DOHH2 (cell line): Measurements from ENCODE around the gene HNRNPAB.
A peak's percentile ranks its signal among the peaks of the same experiment; 100 is the strongest.

ENCODE experiments used
- H3F3A ChIP-seq: fragments of 200-600 bp; sonication (generic), shearing (Covaris generic); 2 replicates; pipeline ENCODE4 v1.6.0; 2016; ENCODE audit warnings: antibody characterized with exemption, mild to moderate bottlenecking; ENCODE audit not compliant: control insufficient read depth, insufficient read depth
- H3K27ac ChIP-seq: fragments of 200-600 bp; sonication (generic); 2 replicates; pipeline ENCODE4 v1.5.1; 2014; ENCODE audit warnings: low read depth, mild to moderate bottlenecking, low read length, moderate library complexity
- H3K27me3 ChIP-seq: fragments of 200-600 bp; sonication (generic); 2 replicates; pipeline ENCODE4 v1.6.1; 2014; ENCODE audit warnings: mild to moderate bottlenecking, low read length, mixed read lengths; ENCODE audit not compliant: control insufficient read depth
- H3K36me3 ChIP-seq: fragments of 200-600 bp; sonication (generic); 2 replicates; pipeline ENCODE4 v1.6.1; 2014; ENCODE audit warnings: mild to moderate bottlenecking, low read length, moderate library complexity, mixed read lengths; ENCODE audit not compliant: control insufficient read depth
- H3K4me1 ChIP-seq: fragments of 200-600 bp; sonication (generic); 2 replicates; pipeline ENCODE4 v1.6.1; 2014; ENCODE audit warnings: mild to moderate bottlenecking, low read length, mixed read lengths; ENCODE audit not compliant: control insufficient read depth
- H3K4me2 ChIP-seq: fragments of 200-600 bp; sonication (generic); 2 replicates; pipeline ENCODE4 v1.6.0; 2014; ENCODE audit warnings: mild to moderate bottlenecking, low read length, moderate library complexity
- H3K4me3 ChIP-seq: fragments of 200-600 bp; sonication (generic); 2 replicates; pipeline ENCODE4 v1.5.1; 2014; ENCODE audit warnings: mild to moderate bottlenecking, low read length, mixed read lengths
- H3K79me2 ChIP-seq: fragments of 200-600 bp; sonication (generic); 2 replicates; pipeline ENCODE4 v1.6.1; 2014; ENCODE audit warnings: mild to moderate bottlenecking, low read length, mixed read lengths; ENCODE audit not compliant: control insufficient read depth
- H3K9me2 ChIP-seq: fragments of 200-600 bp; sonication (generic); replicated peaks from 2 replicates; pipeline ENCODE4 v1.6.1; 2014; ENCODE audit warnings: mild to moderate bottlenecking, low read length, mixed read lengths; ENCODE audit not compliant: control insufficient read depth
- H3K9me3 ChIP-seq: fragments of 200-600 bp; sonication (generic); 2 replicates; pipeline ENCODE4 v1.6.1; 2014; ENCODE audit warnings: antibody characterized with exemption, low read length, mixed read lengths; ENCODE audit not compliant: control insufficient read depth, insufficient read depth
- H4K20me1 ChIP-seq: fragments of 200-600 bp; sonication (generic); 2 replicates; pipeline ENCODE4 v1.6.0; 2014; ENCODE audit warnings: low read depth, mild to moderate bottlenecking, antibody characterized with exemption, low read length, moderate library complexity; ENCODE audit not compliant: control insufficient read depth, insufficient read depth
- CTCF ChIP-seq: fragments of 200-600 bp; sonication (generic); IDR thresholded peaks from one replicate; pipeline ENCODE4 v1.5.1; 2014; ENCODE audit warnings: antibody characterized with exemption, mild to moderate bottlenecking, low read depth, low read length; ENCODE audit not compliant: poor library complexity, severe bottlenecking
- EZH2phosphoT487 ChIP-seq: fragments of 200-600 bp; sonication (generic); IDR thresholded peaks from 2 replicates; pipeline ENCODE4 v1.6.1; 2017; ENCODE audit warnings: borderline replicate concordance, mild to moderate bottlenecking, antibody characterized with exemption, low read length, moderate library complexity, mixed read lengths

The HNRNPAB gene

GRCh38 chr5:178204182-178204934, at the start of gene HNRNPAB:
Gene HNRNPAB, plus strand, starts transcription at chr5:178204533. Its CDS starts 305 bp downstream, at chr5:178204838.
- peak within 1 kb of the TSS; percentile 90 for H3K4me2 ChIP-seq
- peaks cover 39% of the 10 kb centered on the region for H4K20me1 ChIP-seq
- no peaks in the 10 kb centered on the region for H3K9me3 ChIP-seq
- no peaks in the 10 kb centered on the region for H3K9me2 ChIP-seq
- peaks cover 26% of the 10 kb centered on the region for H3K4me1 ChIP-seq
- peaks cover 47% of the 10 kb centered on the region for H3K36me3 ChIP-seq
- TF ChIP-seq CTCF (no peak), EZH2phosphoT487 (no peak)
- no peaks in the 10 kb centered on the region for H3K27me3 ChIP-seq
- peak within 1 kb of the TSS; percentile 71 for H3K27ac ChIP-seq
- peaks cover 41% of the 10 kb centered on the region for H3F3A ChIP-seq
- H3K4me3 ChIP-seq = peak within 1 kb of the TSS; percentile 90
- peaks cover 64% of the 10 kb centered on the region for H3K79me2 ChIP-seq

- Histone ChIP-seq H3K4me1 (peaks cover 38% of the 10 kb centered on the region), H3K9me3 (no peaks in the 10 kb centered on the region), H4K20me1 (no peaks in the 10 kb centered on the region), H3K4me2 (peak overlapping the region; percentile 85), H3K4me3 (peak overlapping the region; percentile 3; the same call in 1 of the 2 replicates), H3K27ac (no peak overlapping the region), H3K27me3 (no peaks in the 10 kb centered on the region), H3K79me2 (peaks cover 32% of the 10 kb centered on the region), H3K36me3 (peaks cover 32% of the 10 kb centered on the region), H3K9me2 (no peaks in the 10 kb centered on the region), H3F3A (peaks cover 10% of the 10 kb centered on the region)
- TF ChIP-seq EZH2phosphoT487 = no peak
- no peak for TF ChIP-seq CTCF
Measured at GRCh38 chr5:178155065-178155464, 49.3 kb upstream of the HNRNPAB start.

GRCh38 chr5:178160176-178160575, 44.2 kb upstream of the HNRNPAB start:
- no peak overlapping the region for H3K27ac ChIP-seq
- H3K36me3 ChIP-seq = no peaks in the 10 kb centered on the region
- no peak for TF ChIP-seq EZH2phosphoT487
- TF ChIP-seq CTCF = no peak
- no peaks in the 10 kb centered on the region for H3K9me3 ChIP-seq
- no peaks in the 10 kb centered on the region for H3K79me2 ChIP-seq
- H3K9me2 ChIP-seq = no peaks in the 10 kb centered on the region
- H3K27me3 ChIP-seq = no peaks in the 10 kb centered on the region
- no peak overlapping the region for H3K4me3 ChIP-seq
- peaks cover 22% of the 10 kb centered on the region for H3K4me1 ChIP-seq
- H3F3A ChIP-seq = peaks cover 2% of the 10 kb centered on the region; the same call in 1 of the 2 replicates
- H4K20me1 ChIP-seq = no peaks in the 10 kb centered on the region
- H3K4me2 ChIP-seq = no peak overlapping the region
